Measurements from ENCODE around the gene CNDP2. TPM values are rescaled to one million over a fixed set of nuclear protein-coding genes. Genes with fewer than 3 reads are reported as not detected.

CNDP2 gene
- total RNA-seq, 1 donor from 2014 or later, result 56.1 TPM

DNA sequence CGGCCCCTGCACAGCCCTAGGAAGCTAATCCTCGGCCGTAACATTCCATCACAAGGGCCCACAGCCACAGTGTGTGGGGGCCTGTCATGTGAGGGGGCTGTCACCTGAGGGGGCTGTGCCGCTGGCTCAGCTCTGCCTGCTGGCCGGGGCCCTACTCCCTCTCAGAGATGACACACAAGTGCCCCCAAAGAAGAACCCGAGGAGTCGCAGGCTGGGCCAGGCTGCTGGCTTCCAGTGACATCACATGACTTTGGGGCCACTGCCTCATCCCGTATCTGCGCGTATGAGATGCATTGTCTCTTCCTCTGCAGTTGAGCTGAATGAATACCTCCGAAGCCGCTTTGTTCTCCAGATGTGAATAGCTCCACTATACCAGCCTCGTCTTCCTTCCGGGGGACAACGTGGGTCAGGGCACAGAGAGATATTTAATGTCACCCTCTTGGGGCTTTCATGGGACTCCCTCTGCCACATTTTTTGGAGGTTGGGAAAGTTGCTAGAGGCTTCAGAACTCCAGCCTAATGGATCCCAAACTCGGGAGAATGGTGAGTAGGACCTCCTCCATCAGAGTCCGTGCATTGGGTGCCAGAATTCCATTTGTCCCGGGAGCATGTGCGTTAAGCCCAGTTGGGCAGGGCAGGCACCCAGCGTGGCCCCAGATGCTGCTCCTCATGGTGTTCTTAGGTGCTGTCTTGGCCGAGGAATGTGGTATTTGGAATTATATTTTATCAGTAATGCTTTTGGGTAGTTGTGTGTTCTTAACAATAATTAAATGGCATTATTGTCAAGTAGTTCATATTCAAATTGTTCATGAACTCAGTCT, 38.2 kb downstream of the CNDP2 start, which contains the start of gene CNDP1:
TSS of gene CNDP1 (plus strand) at position 351 of the 820 bp plus-strand sequence. CDS start at position 519, 168 bp downstream.
- Histone ChIP-seq H3K9me3 (ENCODE audit: low read depth) (no peaks in the 10 kb centered on the region), H3K4me2 (no peak within 1 kb of the TSS), H2AFZ (replicated peaks) (peak within 1 kb of the TSS; percentile 10), H3F3A (ENCODE audit: low read depth) (no peaks in the 10 kb centered on the region), H3K4me1 (no peaks in the 10 kb centered on the region), H3K4me3 (no peak within 1 kb of the TSS), H3K36me3 (no peaks in the 10 kb centered on the region), H3K79me2 (ENCODE audit: low read depth) (no peaks in the 10 kb centered on the region), H4K20me1 (ENCODE audit: low read depth) (no peaks in the 10 kb centered on the region), H3K27me3 (no peaks in the 10 kb centered on the region), H3K27ac (no peak within 1 kb of the TSS), H3K9ac (no peak within 1 kb of the TSS)
- Mint-ChIP-seq H3K27me3 (ENCODE audit: insufficient read depth, low read depth) (peaks cover 7% of the 10 kb centered on the region), H3K36me3 (no peaks in the 10 kb centered on the region), H3K4me3 (no peak within 1 kb of the TSS), H3K9me3 (no peaks in the 10 kb centered on the region), H3K4me1 (no peaks in the 10 kb centered on the region), H3K27ac (no peak within 1 kb of the TSS)
- TF ChIP-seq EZH2 (IDR thresholded peaks at IDR 0.05), result no peak
- TF ChIP-seq, protein P1, sequence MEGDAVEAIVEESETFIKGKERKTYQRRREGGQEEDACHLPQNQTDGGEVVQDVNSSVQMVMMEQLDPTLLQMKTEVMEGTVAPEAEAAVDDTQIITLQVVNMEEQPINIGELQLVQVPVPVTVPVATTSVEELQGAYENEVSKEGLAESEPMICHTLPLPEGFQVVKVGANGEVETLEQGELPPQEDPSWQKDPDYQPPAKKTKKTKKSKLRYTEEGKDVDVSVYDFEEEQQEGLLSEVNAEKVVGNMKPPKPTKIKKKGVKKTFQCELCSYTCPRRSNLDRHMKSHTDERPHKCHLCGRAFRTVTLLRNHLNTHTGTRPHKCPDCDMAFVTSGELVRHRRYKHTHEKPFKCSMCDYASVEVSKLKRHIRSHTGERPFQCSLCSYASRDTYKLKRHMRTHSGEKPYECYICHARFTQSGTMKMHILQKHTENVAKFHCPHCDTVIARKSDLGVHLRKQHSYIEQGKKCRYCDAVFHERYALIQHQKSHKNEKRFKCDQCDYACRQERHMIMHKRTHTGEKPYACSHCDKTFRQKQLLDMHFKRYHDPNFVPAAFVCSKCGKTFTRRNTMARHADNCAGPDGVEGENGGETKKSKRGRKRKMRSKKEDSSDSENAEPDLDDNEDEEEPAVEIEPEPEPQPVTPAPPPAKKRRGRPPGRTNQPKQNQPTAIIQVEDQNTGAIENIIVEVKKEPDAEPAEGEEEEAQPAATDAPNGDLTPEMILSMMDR (IDR thresholded peaks at IDR 0.05), result no peak
- TF ChIP-seq EZH2phosphoT487 (IDR thresholded peaks at IDR 0.05), result no peak
- peak; percentile 10 for DNase-seq (ENCODE audit: low spot score)

DNA sequence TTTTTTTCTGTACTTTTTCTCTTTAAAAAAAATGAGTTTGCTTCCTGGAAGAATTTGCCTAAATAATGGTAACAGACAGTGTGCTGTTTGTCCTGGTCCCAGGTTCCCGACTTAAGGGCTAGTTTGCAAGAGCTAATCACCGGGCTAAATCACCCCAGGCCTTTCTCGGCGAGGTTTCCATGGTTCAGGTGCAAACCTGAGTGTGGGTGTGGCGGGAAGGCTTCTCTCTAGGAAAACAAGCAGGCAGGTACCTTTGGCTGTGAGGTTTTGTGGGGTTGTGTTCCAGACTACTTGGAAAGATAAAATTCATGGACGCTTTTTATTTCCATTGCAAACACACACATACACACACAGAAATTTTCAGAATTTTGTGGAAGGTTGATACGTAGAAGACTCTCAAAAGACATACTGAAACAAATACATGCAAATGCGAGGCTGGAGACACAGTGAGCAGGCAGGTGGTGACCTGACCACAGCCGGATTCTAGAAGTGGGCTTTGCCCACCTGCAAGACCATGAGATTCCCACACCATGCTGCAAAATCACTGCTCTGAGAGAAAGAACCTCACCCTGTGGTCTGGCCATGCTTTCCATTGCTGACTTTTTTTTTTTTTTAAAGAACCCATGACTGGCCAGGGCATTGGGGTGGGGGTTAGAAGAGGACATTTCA, 39.0 kb downstream of the CNDP2 start:
- H3K4me3 ChIP-seq, result no peak overlapping the region
- no peaks in the 10 kb centered on the region for H3K36me3 ChIP-seq
- no peaks in the 10 kb centered on the region for H3K79me2 ChIP-seq (ENCODE audit: low read depth)
- H3F3A ChIP-seq (ENCODE audit: low read depth), result no peaks in the 10 kb centered on the region
- Mint-ChIP-seq H3K4me1 (no peaks in the 10 kb centered on the region), H3K4me3 (no peak overlapping the region), H3K36me3 (no peaks in the 10 kb centered on the region), H3K9me3 (no peaks in the 10 kb centered on the region), H3K27ac (no peak overlapping the region), H3K27me3 (ENCODE audit: insufficient read depth, low read depth) (peaks cover 4% of the 10 kb centered on the region)
- no peak for DNase-seq (ENCODE audit: low spot score)
- no peaks in the 10 kb centered on the region for H3K27me3 ChIP-seq
- H3K27ac ChIP-seq, result no peak overlapping the region
- H3K9ac ChIP-seq, result no peak overlapping the region
- H3K4me1 ChIP-seq, result no peaks in the 10 kb centered on the region
- TF ChIP-seq EZH2 (IDR thresholded peaks at IDR 0.05), result no peak
- no peaks in the 10 kb centered on the region for H3K9me3 ChIP-seq (ENCODE audit: low read depth)
- H2AFZ ChIP-seq (replicated peaks), result no peak overlapping the region
- no peaks in the 10 kb centered on the region for H4K20me1 ChIP-seq (ENCODE audit: low read depth)
- no peak overlapping the region for H3K4me2 ChIP-seq

DNA sequence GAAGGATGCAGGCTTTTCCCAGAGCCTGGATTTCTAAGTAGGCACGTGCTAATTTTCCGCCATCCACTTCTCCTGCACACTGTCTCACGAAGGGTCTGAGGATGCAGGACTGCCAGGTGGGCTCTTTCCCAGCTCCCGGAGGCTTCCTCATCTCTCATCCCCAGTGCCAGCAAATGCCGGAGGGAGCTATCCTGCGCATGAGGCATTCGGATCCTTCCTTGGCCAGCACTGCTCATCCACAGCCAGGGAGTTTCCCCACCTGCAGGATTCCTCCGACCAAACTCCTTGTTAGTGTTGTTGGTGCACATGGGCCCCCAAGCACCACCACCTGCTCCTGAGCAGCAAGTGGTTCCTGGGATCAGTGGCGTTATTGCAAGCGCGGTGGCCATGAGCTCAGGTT, 43.1 kb downstream of the CNDP2 start:
- Histone ChIP-seq H3F3A (ENCODE audit: low read depth) (no peaks in the 10 kb centered on the region), H3K27ac (no peak overlapping the region), H4K20me1 (ENCODE audit: low read depth) (no peaks in the 10 kb centered on the region), H3K79me2 (ENCODE audit: low read depth) (no peaks in the 10 kb centered on the region), H3K4me3 (no peak overlapping the region), H3K9me3 (ENCODE audit: low read depth) (no peaks in the 10 kb centered on the region), H3K4me2 (no peak overlapping the region), H3K27me3 (no peaks in the 10 kb centered on the region), H3K4me1 (no peaks in the 10 kb centered on the region), H3K9ac (no peak overlapping the region), H2AFZ (replicated peaks) (no peak overlapping the region), H3K36me3 (no peaks in the 10 kb centered on the region)
- TF ChIP-seq EZH2 (IDR thresholded peaks at IDR 0.05), result no peak
- Mint-ChIP-seq H3K27ac (no peak overlapping the region), H3K9me3 (no peaks in the 10 kb centered on the region), H3K27me3 (ENCODE audit: insufficient read depth, low read depth) (peaks cover 10% of the 10 kb centered on the region), H3K36me3 (no peaks in the 10 kb centered on the region), H3K4me3 (no peak overlapping the region), H3K4me1 (no peaks in the 10 kb centered on the region)
- DNase-seq (ENCODE audit: low spot score), result no peak

DNA sequence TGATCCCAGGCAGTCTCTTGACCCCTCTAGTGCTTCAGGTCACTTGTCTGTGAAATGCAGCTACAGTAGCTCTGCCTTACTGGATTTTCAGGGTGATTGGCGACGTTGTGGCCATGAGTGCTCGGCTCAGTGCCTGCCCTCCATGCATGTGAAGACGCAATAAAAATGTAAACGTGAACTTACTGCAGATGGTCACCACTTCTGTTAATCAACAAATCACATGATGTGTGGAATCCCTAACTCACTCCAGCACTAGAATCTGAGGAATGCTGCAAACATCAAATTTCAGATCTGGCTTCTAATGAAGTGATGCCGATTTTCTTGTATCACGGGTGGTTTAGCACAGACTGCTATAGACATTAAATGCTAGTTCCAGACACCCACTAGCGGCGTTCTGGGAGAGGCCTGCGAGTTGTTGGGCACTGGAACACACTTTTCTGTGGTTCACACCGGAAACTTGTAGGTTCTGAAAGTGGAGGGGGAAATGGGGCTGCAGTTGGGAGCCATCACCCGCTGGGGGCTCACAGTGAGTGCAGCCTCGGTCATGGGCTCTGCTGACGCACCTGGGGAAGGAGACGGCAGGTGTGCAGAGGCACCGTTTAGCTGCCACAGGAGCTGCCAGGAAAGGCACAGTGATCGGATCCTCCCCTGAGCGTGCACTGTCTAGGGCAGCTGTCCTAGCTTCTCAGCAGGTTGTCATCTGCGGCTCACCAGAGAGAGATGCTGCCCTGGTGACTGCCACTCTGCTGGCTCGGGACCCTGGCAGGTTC, 44.7 kb downstream of the CNDP2 start:
- Histone ChIP-seq H3K27me3 (no peaks in the 10 kb centered on the region), H2AFZ (replicated peaks) (no peak overlapping the region), H3K9ac (no peak overlapping the region), H3K4me1 (no peaks in the 10 kb centered on the region), H4K20me1 (ENCODE audit: low read depth) (no peaks in the 10 kb centered on the region), H3K9me3 (ENCODE audit: low read depth) (no peaks in the 10 kb centered on the region), H3K27ac (no peak overlapping the region), H3F3A (ENCODE audit: low read depth) (no peaks in the 10 kb centered on the region), H3K4me2 (no peak overlapping the region), H3K4me3 (no peak overlapping the region), H3K79me2 (ENCODE audit: low read depth) (no peaks in the 10 kb centered on the region), H3K36me3 (no peaks in the 10 kb centered on the region)
- Mint-ChIP-seq H3K36me3 (no peaks in the 10 kb centered on the region), H3K4me3 (no peak overlapping the region), H3K27me3 (ENCODE audit: insufficient read depth, low read depth) (peaks cover 10% of the 10 kb centered on the region), H3K4me1 (no peaks in the 10 kb centered on the region), H3K27ac (no peak overlapping the region), H3K9me3 (peaks cover 2% of the 10 kb centered on the region)
- no peak for DNase-seq (ENCODE audit: low spot score)
- TF ChIP-seq, protein P1 (IDR thresholded peaks at IDR 0.05), result no peak
- no peak for TF ChIP-seq EZH2phosphoT487 (IDR thresholded peaks at IDR 0.05)
- TF ChIP-seq EZH2 (IDR thresholded peaks at IDR 0.05), result no peak

Measured in neural progenitor cell (in vitro differentiated cells).